H9 (cell line): ENCODE data around the gene PCDHGA8. TPM values are rescaled to one million over a fixed set of nuclear protein-coding genes. Genes with fewer than 3 reads are reported as not detected.
"Not testable (repeated sequence)": the region's sequence is repeated elsewhere in the genome, so short reads cannot be mapped to it uniquely, and the experiment has no call there.

Source experiments
- DNase-seq: peaks from one replicate; pipeline ENCODE4 v3.0.0-alpha.2; 2017
- H2AFZ ChIP-seq: one replicate; pipeline ENCODE4 v1.6.1; 2013; ENCODE audit warnings: mild to moderate bottlenecking, low read length, control low read depth, moderate library complexity
- H2AK5ac ChIP-seq: 2 replicates; pipeline ENCODE4 v1.6.1; 2013; ENCODE audit warnings: low read length, control low read depth, mixed read lengths; ENCODE audit not compliant: insufficient read length
- H2BK120ac ChIP-seq: one replicate; pipeline ENCODE4 v1.6.1; 2013; ENCODE audit warnings: low read depth, mild to moderate bottlenecking, low read length, control low read depth, inconsistent platforms; ENCODE audit not compliant: poor library complexity, severe bottlenecking
- H2BK12ac ChIP-seq: 2 replicates; pipeline ENCODE4 v1.6.1; 2013; ENCODE audit warnings: low read length, control low read depth, mixed read lengths, low read depth; ENCODE audit not compliant: insufficient read length
- H2BK15ac ChIP-seq: 2 replicates; pipeline ENCODE4 v1.6.1; 2013; ENCODE audit warnings: low read depth, low read length, control low read depth
- H2BK20ac ChIP-seq: one replicate; pipeline ENCODE4 v1.6.1; 2013; ENCODE audit warnings: low read depth, mild to moderate bottlenecking, low read length, control low read depth, inconsistent platforms; ENCODE audit not compliant: poor library complexity, severe bottlenecking
- H2BK5ac ChIP-seq: 2 replicates; pipeline ENCODE4 v1.6.1; 2013; ENCODE audit warnings: low read length, control low read depth, mixed read lengths; ENCODE audit not compliant: insufficient read length
- H3K14ac ChIP-seq: 2 replicates; pipeline ENCODE4 v1.6.1; 2013; ENCODE audit warnings: low read length, control low read depth; ENCODE audit not compliant: insufficient read depth
- H3K18ac ChIP-seq: 2 replicates; pipeline ENCODE4 v1.6.1; 2013; ENCODE audit warnings: low read depth, mild to moderate bottlenecking, mixed read lengths, low read length, control low read depth; ENCODE audit not compliant: insufficient read length
- H3K23ac ChIP-seq: 2 replicates; pipeline ENCODE4 v1.6.1; 2013; ENCODE audit warnings: low read length, control low read depth, mixed read lengths, low read depth; ENCODE audit not compliant: insufficient read length
- H3K23me2 ChIP-seq: 2 replicates; pipeline ENCODE4 v1.6.1; 2013; ENCODE audit warnings: low read depth, mild to moderate bottlenecking, mixed read lengths, low read length, control low read depth; ENCODE audit not compliant: insufficient read length, poor library complexity, severe bottlenecking
- H3K27ac ChIP-seq: 2 replicates; pipeline ENCODE4 v1.5.1; 2013; ENCODE audit warnings: low read length, control low read depth, mixed read lengths, low read depth; ENCODE audit not compliant: insufficient read length
- H3K27me3 ChIP-seq: 2 replicates; pipeline ENCODE4 v1.6.1; 2013; ENCODE audit warnings: low read length, control low read depth, inconsistent platforms; ENCODE audit not compliant: insufficient read depth
- H3K4ac ChIP-seq: 2 replicates; pipeline ENCODE4 v1.6.1; 2013; ENCODE audit warnings: low read depth, mild to moderate bottlenecking, control low read depth, inconsistent platforms, low read length, moderate library complexity
- H3K4me1 ChIP-seq: 2 replicates; pipeline ENCODE4 v1.6.1; 2013; ENCODE audit warnings: low read length, control low read depth, inconsistent platforms; ENCODE audit not compliant: insufficient read depth
- H3K4me2 ChIP-seq: 2 replicates; pipeline ENCODE4 v1.6.1; 2013; ENCODE audit warnings: low read length, control low read depth, mixed read lengths; ENCODE audit not compliant: insufficient read length, insufficient read depth
- H3K56ac ChIP-seq: 2 replicates; pipeline ENCODE4 v1.6.1; 2013; ENCODE audit warnings: low read depth, mild to moderate bottlenecking, mixed read lengths, low read length, control low read depth; ENCODE audit not compliant: insufficient read length
- H3K79me1 ChIP-seq: 2 replicates; pipeline ENCODE4 v1.6.1; 2013; ENCODE audit warnings: low read depth, mild to moderate bottlenecking, moderate library complexity, low read length, control low read depth, inconsistent platforms; ENCODE audit not compliant: insufficient read depth, poor library complexity, severe bottlenecking
- H3K79me2 ChIP-seq: 2 replicates; pipeline ENCODE4 v1.6.1; 2013; ENCODE audit warnings: low read length, control low read depth, inconsistent platforms; ENCODE audit not compliant: insufficient read depth
- H3K9ac ChIP-seq: 2 replicates; pipeline ENCODE4 v1.6.1; 2013; ENCODE audit warnings: low read length, control low read depth, mixed read lengths; ENCODE audit not compliant: insufficient read length; ENCODE audit errors: extremely low read depth
- H3K9me3 ChIP-seq: one replicate; pipeline ENCODE4 v1.6.1; 2013; ENCODE audit warnings: low read depth, low read length, inconsistent platforms; ENCODE audit not compliant: control insufficient read depth
- H3T11ph ChIP-seq: one replicate; pipeline ENCODE4 v1.6.1; 2013; ENCODE audit warnings: mild to moderate bottlenecking, low read length, control low read depth, inconsistent platforms
- H4K20me1 ChIP-seq: one replicate; pipeline ENCODE4 v1.6.1; 2013; ENCODE audit not compliant: control insufficient read depth, insufficient read length, insufficient read depth
- H4K5ac ChIP-seq: 2 replicates; pipeline ENCODE4 v1.6.1; 2013; ENCODE audit warnings: low read depth, mild to moderate bottlenecking, mixed read lengths, low read length, control low read depth; ENCODE audit not compliant: insufficient read length
- H4K8ac ChIP-seq: replicated peaks from 2 replicates; pipeline ENCODE4 v1.6.1; 2013; ENCODE audit warnings: low read length, control low read depth, mixed read lengths, low read depth; ENCODE audit not compliant: insufficient read length
- H4K91ac ChIP-seq: 2 replicates; pipeline ENCODE4 v1.6.1; 2013; ENCODE audit warnings: low read depth, mild to moderate bottlenecking, moderate library complexity, mixed read lengths, low read length, control low read depth; ENCODE audit not compliant: insufficient read length
- H3K27ac Mint-ChIP-seq, 3 experiments: 2 replicates in 2 of 3; 3 replicates in 1 of 3; pipeline ENCODE4 v1.8.0; 2020 to 2021; ENCODE audit warnings: mixed read lengths in 3 of 3, mild to moderate bottlenecking in 1 of 3, moderate library complexity in 1 of 3
- H3K27me3 Mint-ChIP-seq: 2 replicates; pipeline ENCODE4 v1.8.0; 2021; ENCODE audit warnings: low read depth, mild to moderate bottlenecking, moderate library complexity, mixed read lengths
- H3K36me3 Mint-ChIP-seq, 3 experiments: 2 replicates in 2 of 3; 3 replicates in 1 of 3; pipeline ENCODE4 v1.8.0; 2020 to 2021; ENCODE audit warnings: low read depth in 3 of 3, mixed read lengths in 3 of 3; ENCODE audit not compliant: insufficient read depth in 1 of 3
- H3K4me1 Mint-ChIP-seq, 2 experiments: 2 replicates each; pipeline ENCODE4 v1.8.0; 2020; ENCODE audit warnings: mixed read lengths in 2 of 2
- H3K4me3 Mint-ChIP-seq, 2 experiments: 2 replicates in 1 of 2; 3 replicates in 1 of 2; pipeline ENCODE4 v1.8.0; 2020 to 2021; ENCODE audit warnings: mild to moderate bottlenecking in 2 of 2, mixed read lengths in 2 of 2, moderate library complexity in 1 of 2
- H3K9me3 Mint-ChIP-seq, 2 experiments: 2 replicates in 1 of 2; 3 replicates in 1 of 2; pipeline ENCODE4 v1.8.0; 2020; ENCODE audit warnings: mild to moderate bottlenecking in 2 of 2, mixed read lengths in 2 of 2, moderate library complexity in 1 of 2
- WGBS: extraction: QIAGEN DNeasy Blood & Tissue Kit; methylation state at CpG from one replicate; pipeline ENCODE4 v1.1.7; 2013; ENCODE audit warnings: missing lambda C conversion rate, low lambda C conversion rate, mixed read lengths; ENCODE audit not compliant: insufficient read length; ENCODE audit errors: extremely low coverage; 5-methylcytosine and 5-hydroxymethylcytosine counted together
- total RNA-seq: library from RNA; stranded (reverse); gene quantifications from 2 replicates; pipeline ENCODE4 v1.2.1, GENCODE V29; 2021

The PCDHGA8 gene
- total RNA-seq, 1 experiment from 2014 or later, result 0.90 TPM

DNA sequence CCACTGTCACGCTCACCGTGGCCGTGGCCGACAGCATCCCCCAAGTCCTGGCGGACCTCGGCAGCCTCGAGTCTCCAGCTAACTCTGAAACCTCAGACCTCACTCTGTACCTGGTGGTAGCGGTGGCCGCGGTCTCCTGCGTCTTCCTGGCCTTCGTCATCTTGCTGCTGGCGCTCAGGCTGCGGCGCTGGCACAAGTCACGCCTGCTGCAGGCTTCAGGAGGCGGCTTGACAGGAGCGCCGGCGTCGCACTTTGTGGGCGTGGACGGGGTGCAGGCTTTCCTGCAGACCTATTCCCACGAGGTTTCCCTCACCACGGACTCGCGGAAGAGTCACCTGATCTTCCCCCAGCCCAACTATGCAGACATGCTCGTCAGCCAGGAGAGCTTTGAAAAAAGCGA is 40.3 kb downstream of the PCDHGA8 start:
- not testable (repeated sequence) for H2AFZ ChIP-seq, H3K4me1 Mint-ChIP-seq, H3K4me3 Mint-ChIP-seq, H3K4me1 ChIP-seq, H4K5ac ChIP-seq, H2BK20ac ChIP-seq, H3T11ph ChIP-seq, H3K9ac ChIP-seq, H3K79me2 ChIP-seq, DNase-seq, H4K8ac ChIP-seq, H2BK15ac ChIP-seq, H4K91ac ChIP-seq, H2BK120ac ChIP-seq, H2BK12ac ChIP-seq, H3K27me3 ChIP-seq, H2BK5ac ChIP-seq, H3K23me2 ChIP-seq, H3K56ac ChIP-seq, H2AK5ac ChIP-seq, H3K27ac Mint-ChIP-seq, H3K14ac ChIP-seq, H3K4ac ChIP-seq, H3K27ac ChIP-seq, H4K20me1 ChIP-seq, H3K18ac ChIP-seq, H3K23ac ChIP-seq, H3K27me3 Mint-ChIP-seq, H3K79me1 ChIP-seq, H3K4me2 ChIP-seq
- Mint-ChIP-seq H3K36me3 (peaks cover 42 to 61% (median 43%) of the 10 kb centered on the region in 3 experiments), H3K9me3 (peaks cover 50 to 57% of the 10 kb centered on the region in 2 experiments)
- peaks cover 14% of the 10 kb centered on the region for H3K9me3 ChIP-seq
- no CpG with 5 or more reads among the region's 29 CpGs for WGBS
